Measurements from ENCODE around the gene TGFBR3.

- no peak for TF ChIP-seq TAF1 (IDR thresholded peaks at IDR 0.05; ENCODE audit: low read depth, low read length)
- TF ChIP-seq EP300 (IDR thresholded peaks at IDR 0.05; ENCODE audit: borderline replicate concordance in 1 of 2, low read depth in 2 of 2, low read length in 2 of 2) = no peak
- no peak for TF ChIP-seq CTCF (IDR thresholded peaks at IDR 0.05; ENCODE audit: control extremely low read depth in 1 of 3, insufficient read depth in 1 of 3, low read depth in 1 of 3, low read length in 3 of 3)
- TF ChIP-seq TBP (IDR thresholded peaks at IDR 0.05; ENCODE audit: low read depth, low read length) = no peak
Measured at GRCh38 chr1:91710261-91710660, 175.7 kb downstream of the TGFBR3 start.

All from H1 (cell line).